GM18858 (cell line): ENCODE data around the gene MRC2.
A peak's percentile ranks its signal among the peaks of the same experiment; 100 is the strongest.

Experiments
- ATAC-seq: cut with Tn5 transposase; IDR thresholded peaks from one replicate; pipeline ENCODE4 v1.9.1; 2021; ENCODE audit not compliant: unreplicated experiment

MRC2 gene

DNA sequence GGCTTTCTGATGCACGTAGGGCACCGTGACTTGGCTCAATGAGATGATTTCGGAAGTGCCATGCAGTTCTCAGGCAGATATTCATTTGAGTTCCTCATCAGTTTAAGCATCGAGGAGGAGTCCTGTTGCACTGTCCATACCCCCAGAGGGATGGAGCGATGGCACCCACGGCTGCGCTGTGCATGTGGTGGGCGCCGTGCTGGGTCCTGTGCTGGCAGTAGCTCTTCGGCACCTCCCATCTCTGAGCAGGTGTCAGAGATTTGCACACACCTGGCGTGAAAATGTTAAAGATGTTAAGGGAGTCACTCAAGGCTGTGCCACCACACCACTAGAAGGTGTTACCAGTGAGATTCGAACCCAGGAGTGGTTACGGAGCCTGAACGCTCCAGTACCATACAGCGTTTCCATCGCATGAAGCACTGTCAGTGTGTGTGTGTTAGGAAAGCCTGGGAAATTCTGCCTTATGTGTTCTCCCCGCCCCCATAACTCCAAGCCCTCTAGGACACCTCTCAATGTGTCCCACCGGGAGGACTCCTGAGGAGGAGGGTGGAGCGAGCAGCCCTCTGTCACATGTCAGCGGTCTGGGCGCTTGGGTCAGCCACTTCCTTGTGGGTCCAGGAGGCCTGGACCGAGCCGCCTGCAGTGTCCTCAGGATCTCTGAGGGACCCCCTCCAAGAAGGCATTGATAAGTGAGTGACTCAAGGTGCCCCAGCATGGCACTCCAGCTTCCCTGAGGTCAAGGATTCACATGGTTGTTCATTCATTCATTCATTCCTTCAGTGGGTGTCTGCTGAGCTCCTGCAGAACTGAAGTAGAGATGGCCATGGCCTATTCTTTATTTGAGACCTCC is 3.8 kb downstream of the MRC2 start:
- ATAC-seq = no peak

DNA sequence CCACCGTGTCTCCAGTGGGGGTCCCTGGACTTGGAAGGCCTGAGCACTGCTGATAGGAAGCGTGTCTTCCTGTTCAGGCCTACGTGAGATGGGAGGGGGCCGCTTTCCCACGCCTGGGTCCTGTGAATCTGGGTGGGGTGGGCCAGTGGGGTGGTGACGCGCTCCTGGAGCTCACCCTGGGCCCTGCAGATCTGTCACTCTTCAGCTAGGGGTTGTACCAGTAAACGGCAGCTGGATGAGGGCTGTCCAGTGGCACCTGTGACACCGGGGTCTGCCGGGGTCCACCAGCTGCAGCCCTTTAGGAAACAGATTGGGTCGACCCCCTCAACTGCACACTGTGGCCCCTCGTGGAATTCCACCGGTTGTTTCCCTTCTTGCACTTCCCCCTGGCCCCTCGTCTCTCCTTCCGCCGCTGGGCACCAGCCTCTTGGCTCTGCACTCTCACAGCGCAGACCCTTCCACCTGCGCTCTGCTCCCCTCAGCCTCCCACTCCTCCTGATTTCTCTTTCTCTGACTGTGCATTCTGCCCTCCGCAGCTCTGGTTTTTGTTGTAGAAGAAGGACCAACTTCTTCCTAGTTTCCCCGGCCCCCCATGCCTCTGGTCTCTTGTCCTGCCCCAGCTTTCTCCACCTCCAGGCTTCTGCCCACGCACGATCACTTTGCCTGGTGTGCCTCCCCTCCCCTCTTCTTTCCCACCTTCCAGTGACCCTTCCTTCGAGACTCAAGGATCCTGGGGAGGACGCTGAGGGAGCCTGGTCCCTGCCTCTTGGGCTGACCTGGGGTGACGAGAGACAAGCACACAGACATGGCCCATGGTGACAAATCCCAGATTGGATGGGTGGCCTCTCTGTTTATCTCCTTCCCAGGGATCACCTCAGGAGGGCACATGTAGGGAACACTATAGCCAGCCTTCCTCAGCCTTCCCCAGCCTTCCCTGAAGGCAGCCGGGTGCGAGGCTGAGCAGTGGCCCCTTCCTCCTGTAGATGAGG is 4.8 kb downstream of the MRC2 start:
- no peak for ATAC-seq

DNA sequence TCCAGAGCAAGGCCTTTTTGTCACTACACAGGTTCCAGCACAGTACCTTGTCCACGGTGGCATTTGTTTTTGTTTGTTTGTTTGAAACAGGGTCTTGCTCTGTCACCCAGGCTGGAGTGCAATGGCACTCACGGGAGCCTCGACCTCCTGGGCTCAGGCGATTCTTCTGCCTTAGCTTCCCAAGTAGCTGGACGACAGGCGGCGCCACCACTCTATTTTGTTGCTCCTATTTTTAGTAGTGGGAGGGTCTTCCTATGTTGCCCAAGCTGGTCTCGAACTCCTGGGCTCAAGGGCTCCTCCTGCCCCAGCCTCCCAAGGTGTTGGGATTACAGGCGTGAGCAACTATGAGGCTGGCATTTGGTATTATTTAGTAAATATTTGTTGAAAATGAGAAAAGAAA is 10.3 kb downstream of the MRC2 start:
- ATAC-seq = no peak

- ATAC-seq = no peak
Measured at GRCh38 chr17:62641153-62641552, 13.7 kb downstream of the MRC2 start.

- ATAC-seq = no peak
Measured at GRCh38 chr17:62641951-62642350, 14.5 kb downstream of the MRC2 start.

- ATAC-seq = no peak
Measured at GRCh38 chr17:62643496-62643895, 16.0 kb downstream of the MRC2 start.

- no peak for ATAC-seq
Measured at GRCh38 chr17:62644487-62645173, 17.2 kb downstream of the MRC2 start.

GRCh38 chr17:62648251-62648955 is 20.9 kb downstream of the MRC2 start:
- no peak for ATAC-seq

DNA sequence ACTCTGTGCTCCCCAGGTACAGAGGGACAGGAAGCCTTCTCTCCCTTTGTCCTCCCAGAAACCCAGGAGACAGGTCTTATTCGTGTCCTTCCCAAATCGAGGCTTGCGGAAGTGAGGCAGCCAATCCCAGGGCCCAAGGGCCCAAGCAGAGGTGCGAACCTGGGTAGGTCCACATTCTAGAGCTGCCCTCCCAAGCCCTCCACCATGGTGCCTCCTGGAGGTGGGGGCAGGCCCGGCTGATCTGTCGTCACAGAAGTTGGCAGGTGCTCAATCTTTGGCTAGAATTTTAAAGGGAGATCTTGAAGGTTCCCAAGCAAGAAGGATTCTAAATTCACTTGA is 21.5 kb downstream of the MRC2 start:
- ATAC-seq = no peak

DNA sequence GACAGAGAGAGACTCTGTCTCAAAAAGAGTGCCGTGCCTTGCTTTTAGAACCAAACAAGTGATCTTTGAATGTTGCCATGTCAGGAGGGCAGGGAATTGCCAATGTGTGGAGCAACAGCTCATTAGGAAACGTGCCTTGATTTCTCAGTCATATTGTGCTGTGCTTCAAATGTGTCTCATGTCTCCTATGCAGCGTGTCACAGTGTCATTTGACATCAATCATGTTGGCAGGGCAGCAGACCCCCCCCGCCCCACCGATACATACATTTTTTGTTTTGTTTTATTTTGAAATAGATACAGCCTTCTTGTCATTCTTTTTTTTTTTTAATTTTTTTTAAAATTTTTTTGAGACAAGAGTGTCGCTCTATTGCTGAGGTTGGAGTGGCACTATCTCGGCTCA is 22.1 kb downstream of the MRC2 start:
- no peak for ATAC-seq

DNA sequence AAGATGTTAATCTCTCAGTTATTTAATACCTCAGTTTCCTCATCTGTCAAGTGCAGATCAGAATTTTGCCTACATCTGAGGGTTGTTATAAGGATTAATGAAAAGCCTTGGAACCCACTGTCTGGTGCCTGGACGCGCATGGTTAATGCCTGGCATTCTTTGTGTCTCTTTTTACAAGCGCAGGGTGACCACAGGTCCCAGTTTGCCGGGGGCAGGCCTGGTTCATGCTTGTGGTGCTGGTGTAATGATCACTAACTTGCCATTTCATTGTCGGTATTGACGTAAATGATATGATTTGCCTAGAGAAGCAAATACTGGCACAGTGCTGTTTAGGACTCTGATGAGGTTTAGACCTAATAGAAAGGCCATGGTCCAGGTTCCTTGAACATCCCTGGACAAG is 23.1 kb downstream of the MRC2 start:
- ATAC-seq = no peak

DNA sequence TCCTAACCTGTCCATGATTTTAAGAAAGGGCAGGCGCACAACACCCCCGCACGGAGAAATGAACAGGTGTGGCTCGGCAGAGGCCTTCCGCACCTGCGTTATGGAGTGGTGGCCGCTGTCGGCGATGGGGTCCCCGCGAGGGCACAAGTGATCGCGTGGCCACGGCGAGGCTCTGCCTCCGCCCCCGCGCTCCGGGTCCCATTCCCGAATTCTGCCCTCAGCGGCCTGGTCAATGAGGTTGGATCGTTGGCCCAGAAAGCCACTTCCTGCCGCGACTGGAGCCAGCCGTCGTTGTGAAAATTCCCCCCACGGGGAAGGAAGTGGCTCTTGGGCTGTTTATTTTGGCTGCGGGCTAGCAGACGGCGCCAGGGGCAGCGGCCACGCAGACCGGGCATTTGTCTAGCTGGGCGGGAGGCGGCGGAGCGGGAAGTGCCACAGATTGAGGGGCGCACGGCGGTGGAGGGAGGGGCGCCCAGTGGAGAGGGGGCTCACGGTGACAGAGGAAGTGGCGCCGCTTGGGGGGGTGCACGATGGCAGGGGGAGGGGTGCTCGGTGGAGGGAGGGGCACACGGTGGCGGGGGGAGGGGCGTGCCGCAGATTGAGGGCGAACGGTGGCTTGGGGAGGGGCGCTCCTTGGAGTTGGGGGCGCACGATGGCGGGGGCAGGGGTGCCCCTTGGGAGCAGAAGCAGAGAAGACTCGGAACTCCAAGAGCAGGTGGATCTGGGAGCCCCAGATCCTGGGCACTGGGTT is 25.0 kb downstream of the MRC2 start:
- ATAC-seq = no peak

GRCh38 chr17:62653002-62653825 is 25.7 kb downstream of the MRC2 start:
- ATAC-seq = peak; percentile 81

DNA sequence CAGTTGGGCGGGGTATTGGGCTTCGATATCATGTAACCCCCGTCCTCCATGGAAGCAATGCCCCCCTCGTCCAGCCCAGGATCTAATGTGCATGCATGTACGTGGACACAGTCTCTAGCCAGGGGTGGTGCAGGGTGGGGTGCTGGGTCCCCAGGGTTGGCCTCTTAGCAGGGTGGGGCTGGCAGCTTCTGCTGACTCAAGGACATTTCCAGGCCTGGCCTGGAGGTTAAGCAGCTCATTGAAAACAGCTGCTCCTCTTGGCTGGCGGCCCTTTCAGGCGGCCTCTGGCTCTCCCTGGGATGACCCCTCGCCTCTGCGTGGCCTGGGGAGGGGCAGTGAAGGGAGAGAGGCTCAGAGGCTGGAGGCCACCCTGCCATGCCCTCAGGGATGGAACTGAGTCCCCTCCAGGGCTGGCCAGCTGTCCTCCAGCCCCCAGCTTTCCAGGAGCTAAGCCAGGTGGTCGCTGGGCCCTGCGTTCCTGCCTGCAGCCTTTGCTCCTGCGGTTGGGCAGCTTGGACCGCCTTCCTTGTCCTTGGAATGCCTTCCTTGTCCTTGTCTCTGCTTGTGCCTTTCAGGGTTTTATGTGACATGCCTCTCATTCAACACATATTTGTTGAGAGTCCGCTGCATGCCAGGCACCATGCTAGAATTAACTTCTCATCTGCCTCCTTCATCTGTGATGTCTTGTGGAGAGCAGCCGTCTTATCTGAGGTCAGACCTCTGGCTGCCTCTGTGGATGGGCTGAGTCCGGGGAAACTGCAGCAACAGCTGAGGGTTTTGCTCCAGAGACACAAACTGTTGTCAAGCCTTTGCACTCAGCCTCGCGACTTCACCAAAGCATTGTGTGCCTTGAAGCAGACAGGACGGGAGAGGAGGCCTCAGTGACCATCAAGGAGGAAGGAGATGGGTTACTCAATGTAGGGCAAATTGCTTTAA is 26.6 kb downstream of the MRC2 start:
- ATAC-seq = no peak

GRCh38 chr17:62655656-62656055 is 28.2 kb downstream of the MRC2 start:
- no peak for ATAC-seq

GRCh38 chr17:62656446-62656845 is 29.0 kb downstream of the MRC2 start:
- no peak for ATAC-seq

DNA sequence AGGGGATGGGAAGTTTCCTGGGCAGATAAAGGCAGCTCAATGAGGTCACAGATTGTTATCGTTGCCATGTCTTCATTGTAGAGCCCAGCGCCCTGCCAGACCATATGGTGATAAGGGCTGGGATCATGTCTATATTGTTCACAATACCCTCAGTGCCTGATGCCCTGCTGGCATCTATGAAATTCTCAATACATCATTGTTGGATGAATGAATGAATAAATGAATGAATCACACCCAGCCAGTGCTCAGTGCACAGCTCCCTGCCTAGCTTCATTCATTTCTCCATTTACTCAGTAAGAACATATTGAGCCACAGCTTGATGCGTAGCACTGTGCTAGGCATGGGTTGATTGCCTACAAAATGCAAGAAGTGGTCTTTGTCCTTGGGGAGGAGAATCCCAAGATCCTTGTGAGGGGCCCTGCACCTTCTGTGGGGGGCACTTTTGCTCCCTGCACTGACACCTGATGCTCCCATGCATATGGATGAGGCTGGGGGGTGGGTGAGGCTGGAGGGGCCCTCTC is 29.7 kb downstream of the MRC2 start:
- ATAC-seq = no peak

DNA sequence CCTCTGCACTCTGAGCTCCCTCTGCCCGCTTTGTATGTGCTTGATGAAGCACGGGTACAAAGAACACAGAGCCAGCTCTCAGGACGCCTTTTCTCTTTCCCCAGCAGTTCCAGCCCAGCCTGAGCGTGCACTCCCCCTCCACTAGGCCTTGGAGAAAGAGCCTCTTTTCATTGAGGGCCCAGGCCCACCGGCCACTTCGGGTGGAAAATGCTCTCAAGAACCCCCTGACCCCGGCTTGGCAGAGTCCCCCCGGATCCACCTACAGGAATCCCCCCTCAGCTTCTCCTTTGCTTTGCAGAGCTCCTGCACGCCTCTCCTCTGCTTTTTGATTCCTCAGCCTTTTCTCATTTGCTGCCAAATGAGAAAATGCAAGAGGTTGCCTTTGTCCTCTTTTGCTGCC is 30.2 kb downstream of the MRC2 start:
- no peak for ATAC-seq
